ENCODE results near the gene VTI1A.

GRCh38 chr10:112811741-112812551 lies 364.9 kb downstream of the VTI1A start:
- TF ChIP-seq CTCF (IDR thresholded peaks at IDR 0.05), result peak in 1 of 6 experiments; percentile 20
- no peak for TF ChIP-seq POLR2A (IDR thresholded peaks at IDR 0.05)

All from upper lobe of left lung (tissue), 4 donors.